ENCODE measurements around the gene ELOVL5. TPM values are rescaled to one million over a fixed set of nuclear protein-coding genes. Genes with fewer than 3 reads are reported as not detected.

Gene ELOVL5
- total RNA-seq, 1 experiment from 2014 or later: 121 TPM

DNA sequence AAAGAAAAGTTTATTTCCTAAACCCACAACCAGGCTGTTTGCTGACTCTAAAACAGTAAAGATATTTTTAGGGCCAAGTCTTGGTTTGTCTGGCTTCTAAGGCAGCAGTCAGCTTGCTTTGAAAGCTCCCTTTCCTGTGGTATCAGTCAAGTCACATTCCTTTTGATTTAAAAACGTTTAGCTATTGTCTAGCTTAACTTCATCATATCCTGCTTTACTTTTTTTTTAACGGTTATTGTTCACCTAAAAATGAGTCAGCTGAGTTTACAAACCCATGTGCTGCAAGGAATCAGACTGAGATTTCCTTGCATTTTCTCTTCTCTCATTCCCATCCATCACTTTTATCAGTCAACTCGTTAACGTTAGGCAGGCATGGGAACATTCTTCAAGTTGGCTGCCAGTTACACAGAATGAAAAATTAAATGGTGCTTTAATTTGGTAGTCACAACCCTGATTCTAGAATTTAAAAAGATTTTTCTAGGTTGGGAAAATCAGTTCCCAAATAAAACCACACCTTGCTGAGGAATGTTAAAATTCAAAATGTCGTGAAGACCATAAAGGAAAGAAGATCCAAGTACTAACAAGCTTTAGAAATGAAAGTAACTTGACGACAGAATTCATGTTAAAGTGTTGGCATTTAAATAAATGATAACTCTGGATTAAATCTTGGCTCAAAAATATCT is 45.9 kb downstream of the ELOVL5 start:
- Histone ChIP-seq H2AFZ (ENCODE audit: low read length) (no peak overlapping the region), H2BK15ac (ENCODE audit: low read depth, low read length) (no peak overlapping the region), H2BK120ac (ENCODE audit: low read depth, low read length, poor library complexity, severe bottlenecking) (no peak overlapping the region), H3K79me1 (ENCODE audit: insufficient read depth, low read depth, low read length, poor library complexity, severe bottlenecking) (peaks cover 6% of the 10 kb centered on the region), H3K23ac (ENCODE audit: insufficient read length, low read depth, low read length) (no peak overlapping the region), H3K9me3 (ENCODE audit: control insufficient read depth, low read depth, low read length) (peaks cover 4% of the 10 kb centered on the region), H3K4ac (ENCODE audit: low read depth, low read length) (no peak overlapping the region), H3K4me1 (ENCODE audit: insufficient read depth, low read length) (peaks cover 2% of the 10 kb centered on the region; the same call in 1 of the 2 replicates), H3K23me2 (ENCODE audit: insufficient read length, low read depth, low read length, poor library complexity, severe bottlenecking) (no peaks in the 10 kb centered on the region), H4K20me1 (ENCODE audit: control insufficient read depth, insufficient read depth, insufficient read length) (no peaks in the 10 kb centered on the region), H3K9ac (ENCODE audit: extremely low read depth, insufficient read length, low read length) (no peak overlapping the region), H2BK12ac (ENCODE audit: insufficient read length, low read depth, low read length) (no peak overlapping the region), H4K8ac (replicated peaks; ENCODE audit: insufficient read length, low read depth, low read length) (no peak overlapping the region), H3K56ac (ENCODE audit: insufficient read length, low read depth, low read length) (no peak overlapping the region), H2BK20ac (ENCODE audit: low read depth, low read length, poor library complexity, severe bottlenecking) (no peak overlapping the region), H3K27me3 (ENCODE audit: insufficient read depth, low read length) (no peaks in the 10 kb centered on the region), H3K79me2 (ENCODE audit: insufficient read depth, low read length) (peaks cover 39% of the 10 kb centered on the region; the same call in 1 of the 2 replicates), H4K5ac (ENCODE audit: insufficient read length, low read depth, low read length) (no peak overlapping the region), H4K91ac (ENCODE audit: insufficient read length, low read depth, low read length) (no peak overlapping the region), H2BK5ac (ENCODE audit: insufficient read length, low read length) (no peak overlapping the region), H3K4me2 (ENCODE audit: insufficient read depth, insufficient read length, low read length) (no peak overlapping the region), H3K27ac (ENCODE audit: insufficient read length, low read depth, low read length) (no peak overlapping the region), H2AK5ac (ENCODE audit: insufficient read length, low read length) (no peak overlapping the region), H3T11ph (ENCODE audit: low read length) (no peak overlapping the region), H3K18ac (ENCODE audit: insufficient read length, low read depth, low read length) (no peak overlapping the region), H3K14ac (ENCODE audit: insufficient read depth, low read length) (no peak overlapping the region)
- H3K27ac Mint-ChIP-seq: no peak overlapping the region; a peak in 1 of 7 replicates
- no peak for DNase-seq
- no peak overlapping the region for H3K4me3 Mint-ChIP-seq
- H3K36me3 Mint-ChIP-seq (ENCODE audit: insufficient read depth in 1 of 3, low read depth in 3 of 3): peaks cover 14 to 25% (median 22%) of the 10 kb centered on the region in 3 experiments
- H3K9me3 Mint-ChIP-seq: peaks cover 16% of the 10 kb centered on the region in 2 experiments
- H3K4me1 Mint-ChIP-seq: peaks cover 43 to 46% of the 10 kb centered on the region in 2 experiments
- TF ChIP-seq, protein P1, sequence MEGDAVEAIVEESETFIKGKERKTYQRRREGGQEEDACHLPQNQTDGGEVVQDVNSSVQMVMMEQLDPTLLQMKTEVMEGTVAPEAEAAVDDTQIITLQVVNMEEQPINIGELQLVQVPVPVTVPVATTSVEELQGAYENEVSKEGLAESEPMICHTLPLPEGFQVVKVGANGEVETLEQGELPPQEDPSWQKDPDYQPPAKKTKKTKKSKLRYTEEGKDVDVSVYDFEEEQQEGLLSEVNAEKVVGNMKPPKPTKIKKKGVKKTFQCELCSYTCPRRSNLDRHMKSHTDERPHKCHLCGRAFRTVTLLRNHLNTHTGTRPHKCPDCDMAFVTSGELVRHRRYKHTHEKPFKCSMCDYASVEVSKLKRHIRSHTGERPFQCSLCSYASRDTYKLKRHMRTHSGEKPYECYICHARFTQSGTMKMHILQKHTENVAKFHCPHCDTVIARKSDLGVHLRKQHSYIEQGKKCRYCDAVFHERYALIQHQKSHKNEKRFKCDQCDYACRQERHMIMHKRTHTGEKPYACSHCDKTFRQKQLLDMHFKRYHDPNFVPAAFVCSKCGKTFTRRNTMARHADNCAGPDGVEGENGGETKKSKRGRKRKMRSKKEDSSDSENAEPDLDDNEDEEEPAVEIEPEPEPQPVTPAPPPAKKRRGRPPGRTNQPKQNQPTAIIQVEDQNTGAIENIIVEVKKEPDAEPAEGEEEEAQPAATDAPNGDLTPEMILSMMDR (conservative IDR thresholded peaks at IDR 0.05): no peak
- no CpG with 5 or more reads among the region's 6 CpGs for WGBS (ENCODE audit: extremely low coverage, insufficient read length, low lambda C conversion rate)
- no peaks in the 10 kb centered on the region for H3K27me3 Mint-ChIP-seq (ENCODE audit: low read depth)

Data from H9 (cell line).